IgD-negative memory B cell (primary cell): ENCODE measurements around the gene ERCC3. TPM values are rescaled to one million over a fixed set of nuclear protein-coding genes. Genes with fewer than 3 reads are reported as not detected.

Experiments used
- H3K27ac Mint-ChIP-seq, 3 donors: one replicate each; pipeline ENCODE4 v1.8.0; 2020 to 2022; ENCODE audit warnings: mild to moderate bottlenecking in 3 of 3, mixed read lengths in 3 of 3, moderate library complexity in 1 of 3
- H3K27me3 Mint-ChIP-seq: one replicate; pipeline ENCODE4 v1.8.0; 2021; ENCODE audit warnings: mixed read lengths
- H3K36me3 Mint-ChIP-seq: one replicate; pipeline ENCODE4 v1.8.0; 2020; ENCODE audit warnings: mild to moderate bottlenecking, mixed read lengths
- H3K4me1 Mint-ChIP-seq, 3 donors: one replicate each; pipeline ENCODE4 v1.8.0; 2020 to 2022; ENCODE audit warnings: mixed read lengths in 3 of 3, mild to moderate bottlenecking in 1 of 3
- H3K4me3 Mint-ChIP-seq, 4 donors: one replicate each; pipeline ENCODE4 v1.8.0; 2020 to 2022; ENCODE audit warnings: mild to moderate bottlenecking in 4 of 4, mixed read lengths in 4 of 4, moderate library complexity in 3 of 4
- H3K9me3 Mint-ChIP-seq, 3 donors: one replicate each; pipeline ENCODE4 v1.8.0; 2020 to 2021; ENCODE audit warnings: mixed read lengths in 3 of 3, mild to moderate bottlenecking in 1 of 3
- polyA plus RNA-seq: library from polyadenylated mRNA; unstranded; fragments of 300-500 nt; fragmentation: Illumina TruSeq; gene quantifications from one replicate; pipeline ENCODE4 v1.2.3, GENCODE V29; 2021

The ERCC3 gene
- polyA plus RNA-seq, 1 donor from 2014 or later, result 24.7 TPM

DNA sequence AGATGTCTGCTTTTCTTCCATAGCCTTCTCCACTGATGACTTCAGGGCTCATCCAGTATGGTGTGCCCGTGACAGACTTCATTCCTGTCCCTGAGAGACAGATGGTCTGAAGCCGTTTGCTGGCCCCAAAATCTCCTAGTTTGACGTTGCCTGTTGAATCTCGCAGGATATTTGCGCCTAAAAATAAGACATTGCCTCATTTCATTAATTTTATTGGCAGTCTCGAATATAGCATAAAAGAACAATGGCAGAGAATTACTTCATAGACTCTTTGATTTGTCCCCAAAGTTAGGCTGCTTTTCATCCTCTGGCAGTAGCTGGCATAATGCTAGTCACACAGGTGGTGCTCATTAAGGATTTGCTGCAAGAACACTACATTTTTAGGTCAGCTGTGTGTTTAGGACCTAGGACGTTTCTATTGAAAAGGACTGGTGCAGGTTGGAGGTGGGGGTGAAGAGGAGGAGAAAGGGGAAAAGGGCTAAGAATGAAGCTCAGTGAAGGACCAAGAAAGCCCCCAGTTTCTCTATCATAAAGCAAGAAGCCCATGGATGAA is 14.7 kb upstream of the ERCC3 start:
- peaks cover 4% of the 10 kb centered on the region for H3K36me3 Mint-ChIP-seq
- no peak overlapping the region for H3K27ac Mint-ChIP-seq
- H3K9me3 Mint-ChIP-seq, result no peaks in the 10 kb centered on the region
- H3K4me1 Mint-ChIP-seq, result peaks cover 14 to 19% (median 19%) of the 10 kb centered on the region in 3 donors
- H3K4me3 Mint-ChIP-seq, result no peak overlapping the region
- H3K27me3 Mint-ChIP-seq, result no peaks in the 10 kb centered on the region

DNA sequence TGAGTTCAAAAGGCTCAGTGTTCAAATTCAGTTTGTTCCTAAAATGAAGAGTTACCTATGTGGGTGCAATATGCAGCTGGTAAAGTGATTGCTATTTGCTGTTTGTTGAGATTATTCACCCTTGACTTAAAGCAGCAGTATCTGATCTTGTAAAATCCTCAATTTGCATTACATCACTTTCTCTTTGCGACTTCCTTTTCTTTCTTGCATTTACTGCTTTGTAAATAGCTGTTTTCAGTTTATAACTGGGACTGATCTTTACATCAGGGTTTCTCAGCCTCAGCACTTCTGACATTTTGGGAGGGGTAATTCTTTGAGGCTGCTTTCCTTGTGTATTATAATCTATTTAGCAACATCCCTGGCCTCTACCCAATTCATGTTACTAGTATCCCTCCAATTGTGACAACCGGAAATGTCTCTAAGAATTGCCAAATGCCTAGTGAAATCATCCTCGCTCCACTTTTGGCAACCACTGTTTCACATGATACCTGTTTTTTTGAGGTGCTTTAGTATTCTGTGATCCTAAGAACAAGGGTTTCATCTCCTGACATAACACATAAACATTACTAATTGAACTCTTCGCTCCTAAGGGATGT is 12.1 kb upstream of the ERCC3 start:
- peaks cover 1% of the 10 kb centered on the region for H3K36me3 Mint-ChIP-seq
- H3K9me3 Mint-ChIP-seq, result no peaks in the 10 kb centered on the region
- H3K4me3 Mint-ChIP-seq, result peak overlapping the region in 2 of 4 donors; percentile 5 to 59
- peak overlapping the region; percentile 45 to 62 (median 53) for H3K27ac Mint-ChIP-seq
- H3K4me1 Mint-ChIP-seq, result peaks cover 7 to 13% (median 10%) of the 10 kb centered on the region in 3 donors
- H3K27me3 Mint-ChIP-seq, result no peaks in the 10 kb centered on the region

- no peaks in the 10 kb centered on the region for H3K27me3 Mint-ChIP-seq
- H3K4me3 Mint-ChIP-seq, result peak overlapping the region in 1 of 4 donors; percentile 36
- H3K36me3 Mint-ChIP-seq, result peaks cover 1% of the 10 kb centered on the region
- no peak overlapping the region for H3K27ac Mint-ChIP-seq
- H3K9me3 Mint-ChIP-seq, result no peaks in the 10 kb centered on the region
- peaks cover 7 to 13% (median 10%) of the 10 kb centered on the region in 3 donors for H3K4me1 Mint-ChIP-seq
Measured at GRCh38 chr2:127302168-127302567, 8.2 kb upstream of the ERCC3 start.

GRCh38 chr2:127293386-127293747 is 577 bp downstream of the ERCC3 start:
- peaks cover 5% of the 10 kb centered on the region for H3K36me3 Mint-ChIP-seq
- peaks cover 11 to 27% (median 22%) of the 10 kb centered on the region in 3 donors for H3K4me1 Mint-ChIP-seq
- H3K27me3 Mint-ChIP-seq, result no peaks in the 10 kb centered on the region

DNA sequence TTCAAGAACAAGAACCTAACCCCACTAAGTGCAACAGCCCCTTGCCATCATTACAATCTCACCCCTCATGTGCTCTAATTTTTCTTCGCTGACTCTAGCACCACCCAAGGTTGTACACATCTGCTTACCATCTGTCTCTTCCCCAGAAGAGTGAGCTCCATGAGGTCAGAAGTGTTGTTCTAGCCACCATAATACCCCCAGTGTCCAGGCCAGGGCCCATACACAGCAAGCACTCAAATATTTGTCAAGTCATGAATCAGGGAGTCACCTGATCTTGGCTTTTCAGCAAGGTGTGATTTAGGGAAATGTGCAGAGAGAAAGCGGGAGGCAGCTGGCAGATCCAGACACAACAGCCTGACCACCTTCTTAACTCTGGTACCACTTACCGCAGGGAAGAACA is 5.7 kb downstream of the ERCC3 start:
- Mint-ChIP-seq H3K36me3 (peaks cover 19% of the 10 kb centered on the region), H3K9me3 (peaks cover 0 to 5% (median 4%) of the 10 kb centered on the region in 3 donors), H3K4me3 (no peak overlapping the region), H3K27me3 (no peaks in the 10 kb centered on the region), H3K27ac (peak overlapping the region in 1 of 3 donors; percentile 63), H3K4me1 (peaks cover 5 to 17% (median 12%) of the 10 kb centered on the region in 3 donors)

More at GRCh38 chr2:127293386-127293747, 577 bp downstream of the ERCC3 start:
- Mint-ChIP-seq H3K27ac (peak overlapping the region; percentile 19 to 96 (median 94)), H3K9me3 (no peaks in the 10 kb centered on the region), H3K4me3 (peak overlapping the region; percentile 98 to 100 (median 100))

DNA sequence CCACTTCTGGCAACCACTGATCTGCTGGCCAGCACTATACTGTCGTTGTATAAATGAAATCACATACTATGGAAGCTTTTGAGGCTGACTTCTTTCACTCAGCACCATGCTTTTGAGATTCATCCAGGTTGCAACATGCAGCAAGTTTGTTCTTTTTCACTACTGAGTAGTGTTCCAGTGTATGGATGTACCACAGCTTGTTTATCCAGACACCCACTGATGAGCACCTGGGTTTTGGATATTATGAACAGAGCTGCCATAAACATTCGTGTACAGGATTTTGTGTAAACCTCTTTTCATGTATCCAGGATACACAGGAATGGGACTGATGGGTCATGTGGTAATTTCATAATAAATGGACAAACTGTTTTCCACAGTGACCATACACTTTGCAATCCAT is 10.7 kb downstream of the ERCC3 start:
- Mint-ChIP-seq H3K27me3 (no peaks in the 10 kb centered on the region), H3K9me3 (peaks cover 0 to 5% (median 4%) of the 10 kb centered on the region in 3 donors), H3K27ac (no peak overlapping the region), H3K4me1 (peaks cover 2 to 13% (median 11%) of the 10 kb centered on the region in 3 donors), H3K36me3 (peaks cover 17% of the 10 kb centered on the region), H3K4me3 (no peak overlapping the region)

- Mint-ChIP-seq H3K36me3 (peaks cover 21% of the 10 kb centered on the region), H3K27ac (no peak overlapping the region), H3K4me1 (peaks cover 6 to 20% (median 8%) of the 10 kb centered on the region in 3 donors), H3K9me3 (peaks cover 0 to 5% (median 4%) of the 10 kb centered on the region in 3 donors), H3K27me3 (no peaks in the 10 kb centered on the region), H3K4me3 (no peak overlapping the region)
Measured at GRCh38 chr2:127280693-127281092, 13.3 kb downstream of the ERCC3 start.

GRCh38 chr2:127279781-127280180 is 14.2 kb downstream of the ERCC3 start:
- Mint-ChIP-seq H3K4me1 (peaks cover 8 to 20% (median 8%) of the 10 kb centered on the region in 3 donors), H3K4me3 (no peak overlapping the region), H3K9me3 (peaks cover 0 to 5% (median 4%) of the 10 kb centered on the region in 3 donors), H3K27ac (peak overlapping the region in 1 of 3 donors; percentile 10), H3K27me3 (no peaks in the 10 kb centered on the region), H3K36me3 (peaks cover 20% of the 10 kb centered on the region)

- H3K27ac Mint-ChIP-seq, result peak overlapping the region in 1 of 3 donors; percentile 39
- H3K36me3 Mint-ChIP-seq, result peaks cover 14% of the 10 kb centered on the region
- no peak overlapping the region for H3K4me3 Mint-ChIP-seq
Measured at GRCh38 chr2:127278959-127279358, 15.0 kb downstream of the ERCC3 start.

DNA sequence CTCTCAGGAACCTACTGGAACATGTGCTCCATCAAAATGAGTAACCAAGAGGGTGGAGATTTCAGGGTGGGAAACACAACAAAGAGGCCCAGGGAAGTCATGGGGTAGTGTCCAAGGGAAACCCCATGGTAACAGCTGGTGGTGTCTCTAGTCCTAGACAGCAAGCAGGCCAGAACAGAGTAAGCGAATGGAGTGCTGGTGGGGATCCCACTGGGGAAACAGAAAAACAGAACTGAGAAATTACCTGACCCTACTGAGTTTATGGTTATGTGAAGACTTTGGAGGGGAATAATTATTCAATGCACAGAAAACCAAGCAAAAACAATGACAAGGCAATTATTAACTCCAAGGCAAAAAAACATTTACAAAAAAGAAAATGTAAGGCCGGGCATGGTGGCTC is 16.9 kb downstream of the ERCC3 start:
- Mint-ChIP-seq H3K36me3 (peaks cover 14% of the 10 kb centered on the region), H3K4me1 (peaks cover under 1 to 12% (median 8%) of the 10 kb centered on the region in 3 donors), H3K27me3 (no peaks in the 10 kb centered on the region), H3K27ac (no peak overlapping the region), H3K9me3 (no peaks in the 10 kb centered on the region), H3K4me3 (no peak overlapping the region)

More at GRCh38 chr2:127278959-127279358, 15.0 kb downstream of the ERCC3 start:
- H3K27me3 Mint-ChIP-seq, result no peaks in the 10 kb centered on the region
- H3K9me3 Mint-ChIP-seq, result peaks cover 0 to 3% (median 1%) of the 10 kb centered on the region in 3 donors
- H3K4me1 Mint-ChIP-seq, result peaks cover 8 to 20% (median 8%) of the 10 kb centered on the region in 3 donors

- H3K27ac Mint-ChIP-seq, result no peak overlapping the region
- H3K36me3 Mint-ChIP-seq, result peaks cover 14% of the 10 kb centered on the region
- no peaks in the 10 kb centered on the region for H3K27me3 Mint-ChIP-seq
- peaks cover 0 to 12% (median 8%) of the 10 kb centered on the region in 3 donors for H3K4me1 Mint-ChIP-seq
- H3K4me3 Mint-ChIP-seq, result no peak overlapping the region
- H3K9me3 Mint-ChIP-seq, result no peaks in the 10 kb centered on the region
Measured at GRCh38 chr2:127275789-127276188, 18.2 kb downstream of the ERCC3 start.

DNA sequence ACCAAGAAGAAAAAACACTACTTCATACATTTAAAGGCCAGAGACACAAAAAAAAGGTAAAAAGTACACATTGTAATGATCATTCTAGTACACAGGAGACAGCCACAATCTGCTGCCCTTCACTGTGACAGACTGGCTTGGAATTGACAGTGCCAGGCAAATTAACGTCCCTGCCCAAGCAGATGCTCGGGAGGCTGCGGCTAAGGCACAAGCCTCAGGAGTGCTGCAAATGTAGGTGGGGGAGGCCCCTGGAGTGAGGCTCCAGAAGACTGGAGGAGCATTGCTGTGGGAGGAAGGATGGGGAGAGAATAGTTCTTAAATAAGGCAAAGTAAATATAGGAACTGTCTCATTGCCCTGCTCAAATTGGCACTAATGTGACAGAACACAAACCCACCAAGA is 18.6 kb downstream of the ERCC3 start:
- Mint-ChIP-seq H3K27me3 (no peaks in the 10 kb centered on the region), H3K4me1 (peaks cover 0 to 12% (median 8%) of the 10 kb centered on the region in 3 donors), H3K36me3 (peaks cover 15% of the 10 kb centered on the region), H3K9me3 (no peaks in the 10 kb centered on the region), H3K27ac (no peak overlapping the region), H3K4me3 (no peak overlapping the region)

GRCh38 chr2:127270663-127271062 is 23.3 kb downstream of the ERCC3 start:
- Mint-ChIP-seq H3K27ac (peak overlapping the region in 1 of 3 donors; percentile 28), H3K36me3 (peaks cover 17% of the 10 kb centered on the region), H3K27me3 (no peaks in the 10 kb centered on the region), H3K4me1 (peaks cover 0 to 2% (median 0%) of the 10 kb centered on the region in 3 donors), H3K4me3 (no peak overlapping the region), H3K9me3 (no peaks in the 10 kb centered on the region)

GRCh38 chr2:127261804-127262406 is 32.0 kb downstream of the ERCC3 start:
- H3K4me1 Mint-ChIP-seq, result peaks cover 0 to 1% (median 1%) of the 10 kb centered on the region in 3 donors
- H3K27ac Mint-ChIP-seq, result no peak overlapping the region
- no peak overlapping the region for H3K4me3 Mint-ChIP-seq
- H3K36me3 Mint-ChIP-seq, result peaks cover 16% of the 10 kb centered on the region
- H3K27me3 Mint-ChIP-seq, result no peaks in the 10 kb centered on the region
- H3K9me3 Mint-ChIP-seq, result no peaks in the 10 kb centered on the region

- Mint-ChIP-seq H3K4me3 (no peak overlapping the region), H3K27ac (no peak overlapping the region), H3K9me3 (no peaks in the 10 kb centered on the region), H3K36me3 (peaks cover 11% of the 10 kb centered on the region), H3K4me1 (peaks cover 0 to 1% (median 0%) of the 10 kb centered on the region in 3 donors), H3K27me3 (no peaks in the 10 kb centered on the region)
Measured at GRCh38 chr2:127259355-127259754, 34.6 kb downstream of the ERCC3 start.
